GM13976 (cell line): ENCODE results near the gene LAMA4.

ENCODE experiments used
- DNase-seq: peaks from one replicate; pipeline ENCODE4 v3.0.0; 2012; ENCODE audit warnings: low spot score
- in situ Hi-C: fragments of 300-500 bp; cut with MboI; formaldehyde crosslinking; loops from one replicate; pipeline ENCODE4 v1.12.0; 2022; ENCODE audit warnings: low sequenced_read_pairs, mixed read lengths, inconsistent platforms; ENCODE audit not compliant: unreplicated experiment
- TF ChIP-seq, protein P1 (sequence below): IDR thresholded peaks from 2 replicates; pipeline ENCODE4 v1.5.1; 2012; ENCODE audit warnings: borderline replicate concordance, mild to moderate bottlenecking; ENCODE audit not compliant: insufficient read depth; ENCODE audit errors: extremely low read depth, missing control alignments, control extremely low read depth

LAMA4 gene

DNA sequence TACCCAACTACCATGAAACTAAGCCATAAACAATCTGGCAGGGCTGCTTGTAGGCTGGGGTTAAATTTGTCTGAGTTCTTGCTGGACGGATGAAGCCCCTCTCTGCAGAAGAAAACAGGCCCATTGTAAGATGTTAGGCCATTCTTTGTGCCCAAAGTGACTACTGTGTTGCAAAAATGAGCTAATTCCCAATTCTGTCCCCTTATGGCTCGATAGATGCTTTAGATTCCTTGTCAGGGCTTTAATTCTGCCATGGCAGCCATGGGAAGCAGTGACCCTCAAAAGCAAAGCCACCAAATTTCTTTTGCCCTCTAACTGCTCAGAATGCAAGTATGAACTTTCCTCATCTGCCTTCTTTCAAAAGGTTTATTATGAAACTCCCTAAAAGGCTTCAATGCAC lies 45.2 kb downstream of the LAMA4 start:
- TF ChIP-seq, protein P1, sequence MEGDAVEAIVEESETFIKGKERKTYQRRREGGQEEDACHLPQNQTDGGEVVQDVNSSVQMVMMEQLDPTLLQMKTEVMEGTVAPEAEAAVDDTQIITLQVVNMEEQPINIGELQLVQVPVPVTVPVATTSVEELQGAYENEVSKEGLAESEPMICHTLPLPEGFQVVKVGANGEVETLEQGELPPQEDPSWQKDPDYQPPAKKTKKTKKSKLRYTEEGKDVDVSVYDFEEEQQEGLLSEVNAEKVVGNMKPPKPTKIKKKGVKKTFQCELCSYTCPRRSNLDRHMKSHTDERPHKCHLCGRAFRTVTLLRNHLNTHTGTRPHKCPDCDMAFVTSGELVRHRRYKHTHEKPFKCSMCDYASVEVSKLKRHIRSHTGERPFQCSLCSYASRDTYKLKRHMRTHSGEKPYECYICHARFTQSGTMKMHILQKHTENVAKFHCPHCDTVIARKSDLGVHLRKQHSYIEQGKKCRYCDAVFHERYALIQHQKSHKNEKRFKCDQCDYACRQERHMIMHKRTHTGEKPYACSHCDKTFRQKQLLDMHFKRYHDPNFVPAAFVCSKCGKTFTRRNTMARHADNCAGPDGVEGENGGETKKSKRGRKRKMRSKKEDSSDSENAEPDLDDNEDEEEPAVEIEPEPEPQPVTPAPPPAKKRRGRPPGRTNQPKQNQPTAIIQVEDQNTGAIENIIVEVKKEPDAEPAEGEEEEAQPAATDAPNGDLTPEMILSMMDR = no peak
- in situ Hi-C loops = no loop called here
- DNase-seq = no peak

DNA sequence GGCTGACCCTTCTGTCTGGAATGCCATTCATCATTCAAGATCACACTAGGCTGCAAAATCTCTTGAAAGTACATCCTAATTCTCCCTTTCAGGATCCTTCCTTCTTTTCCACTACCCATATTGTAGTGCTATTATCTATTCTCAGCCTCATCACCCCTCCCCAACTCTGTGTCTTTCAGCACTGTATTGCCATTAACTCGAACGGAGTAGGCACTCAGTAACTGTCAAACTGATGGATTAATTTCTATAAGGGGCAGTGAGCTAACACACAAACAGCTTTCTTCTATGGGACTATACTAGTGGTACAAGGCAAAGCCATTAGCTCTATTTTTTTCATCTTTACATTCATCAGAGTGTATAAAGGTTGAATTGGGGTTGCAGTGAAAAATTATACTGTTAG lies 46.6 kb downstream of the LAMA4 start:
- TF ChIP-seq, protein P1 = no peak
- in situ Hi-C loops = no loop called here
- no peak for DNase-seq

DNA sequence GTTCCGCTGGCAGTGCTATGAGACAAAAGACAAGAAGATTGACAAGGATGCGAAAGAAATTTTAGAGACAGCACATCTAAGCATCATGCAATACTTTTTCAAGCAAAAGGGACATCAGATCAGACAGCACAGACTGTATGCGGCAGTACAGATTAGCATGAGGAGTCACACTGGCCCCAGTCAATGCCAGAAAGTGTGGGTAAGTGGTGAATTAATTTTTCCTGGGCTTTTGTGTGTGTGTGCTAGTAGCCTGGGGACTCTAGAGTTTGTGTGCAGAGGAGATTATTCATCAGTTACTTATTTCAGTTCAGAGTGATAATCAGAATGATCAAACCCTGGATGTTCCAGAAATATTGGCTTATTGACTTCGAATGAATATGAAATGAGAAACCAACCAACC lies 47.2 kb downstream of the LAMA4 start:
- no peak for DNase-seq
- TF ChIP-seq, protein P1 = no peak
- in situ Hi-C loops = no loop called here

DNA sequence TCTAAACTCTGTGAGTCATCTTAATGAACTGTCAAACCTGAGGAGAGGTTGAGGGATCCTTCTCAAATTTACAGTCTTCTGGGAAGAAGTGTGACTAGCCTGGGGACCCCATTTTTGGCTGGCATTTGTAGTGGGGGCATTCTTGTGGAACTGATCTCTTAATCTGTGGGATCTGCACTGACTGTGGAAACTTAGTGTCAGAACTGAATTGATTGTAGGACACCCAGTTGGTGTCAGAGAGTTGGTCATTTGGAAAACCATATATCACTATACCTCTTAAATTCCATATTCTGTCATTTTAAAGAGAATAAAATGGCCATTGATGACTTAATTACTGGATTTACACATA lies 48.3 kb downstream of the LAMA4 start:
- TF ChIP-seq, protein P1 = no peak
- DNase-seq = no peak

DNA sequence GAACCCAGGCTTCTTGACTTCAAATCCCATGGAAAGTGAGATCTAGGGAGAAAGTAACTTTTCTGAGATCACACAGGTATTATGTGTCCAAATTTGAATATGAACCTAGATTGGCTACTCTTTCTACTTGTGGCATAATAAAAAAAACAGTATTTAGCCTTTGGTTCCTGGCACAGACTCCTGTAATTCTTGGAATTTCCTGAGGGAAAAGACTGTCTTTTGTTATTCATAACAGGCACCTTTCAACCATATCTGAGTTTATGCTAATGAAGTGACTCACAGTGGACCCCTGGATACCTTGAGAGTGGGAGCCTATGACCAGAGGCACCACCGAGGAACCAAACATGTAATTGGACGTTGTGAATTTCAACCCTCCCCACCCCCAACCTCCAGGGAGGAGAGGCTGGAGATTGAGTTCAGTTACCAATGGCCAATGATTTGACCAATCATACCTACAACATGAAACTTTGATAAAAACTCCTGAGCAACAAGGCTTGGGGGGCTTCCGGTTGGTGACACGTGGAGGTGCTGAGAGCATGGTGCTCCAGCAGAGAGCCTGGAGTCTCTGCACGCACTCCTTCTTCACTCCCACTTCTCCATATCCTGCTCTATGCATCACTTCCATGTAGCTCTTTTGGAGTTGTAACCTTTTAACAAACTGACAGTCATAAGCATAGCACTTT lies 48.8 kb downstream of the LAMA4 start:
- DNase-seq = no peak
- in situ Hi-C loops = no loop called here
- TF ChIP-seq, protein P1 = no peak

More for the DNA sequence above, 48.3 kb downstream of the LAMA4 start:
- in situ Hi-C loops = no loop called here

DNA sequence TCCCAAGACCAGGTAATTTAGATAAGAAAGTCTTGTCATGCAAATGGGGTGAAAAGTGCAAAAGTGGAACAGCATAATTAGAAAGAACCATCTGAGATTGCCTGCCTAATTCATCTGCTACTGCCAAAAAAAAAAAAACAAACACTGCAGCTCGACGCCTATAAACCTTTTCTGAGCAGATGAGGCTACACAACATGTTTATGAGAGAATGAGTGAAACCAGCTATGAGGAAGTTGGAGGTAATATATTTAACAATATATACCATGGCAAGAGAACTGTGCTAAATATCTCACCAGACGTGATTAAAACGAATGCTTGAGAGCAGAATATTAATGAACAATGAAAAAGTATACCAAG lies 50.0 kb downstream of the LAMA4 start:
- TF ChIP-seq, protein P1 = no peak
- DNase-seq = no peak
- in situ Hi-C loops = no loop called here
